GM21390 (cell line): ENCODE data around the gene G6PC1.

ENCODE experiments used
- ATAC-seq: cut with Tn5 transposase; IDR thresholded peaks from one replicate; pipeline ENCODE4 v1.9.1; 2021; ENCODE audit not compliant: unreplicated experiment

G6PC1 gene

GRCh38 chr17:42937712-42938596 lies 37.4 kb downstream of the G6PC1 start:
- no peak for ATAC-seq

- no peak for ATAC-seq
Observed at GRCh38 chr17:42944211-42944610, 43.6 kb downstream of the G6PC1 start.

- no peak for ATAC-seq
Observed at GRCh38 chr17:42946812-42947211, 46.2 kb downstream of the G6PC1 start.

DNA sequence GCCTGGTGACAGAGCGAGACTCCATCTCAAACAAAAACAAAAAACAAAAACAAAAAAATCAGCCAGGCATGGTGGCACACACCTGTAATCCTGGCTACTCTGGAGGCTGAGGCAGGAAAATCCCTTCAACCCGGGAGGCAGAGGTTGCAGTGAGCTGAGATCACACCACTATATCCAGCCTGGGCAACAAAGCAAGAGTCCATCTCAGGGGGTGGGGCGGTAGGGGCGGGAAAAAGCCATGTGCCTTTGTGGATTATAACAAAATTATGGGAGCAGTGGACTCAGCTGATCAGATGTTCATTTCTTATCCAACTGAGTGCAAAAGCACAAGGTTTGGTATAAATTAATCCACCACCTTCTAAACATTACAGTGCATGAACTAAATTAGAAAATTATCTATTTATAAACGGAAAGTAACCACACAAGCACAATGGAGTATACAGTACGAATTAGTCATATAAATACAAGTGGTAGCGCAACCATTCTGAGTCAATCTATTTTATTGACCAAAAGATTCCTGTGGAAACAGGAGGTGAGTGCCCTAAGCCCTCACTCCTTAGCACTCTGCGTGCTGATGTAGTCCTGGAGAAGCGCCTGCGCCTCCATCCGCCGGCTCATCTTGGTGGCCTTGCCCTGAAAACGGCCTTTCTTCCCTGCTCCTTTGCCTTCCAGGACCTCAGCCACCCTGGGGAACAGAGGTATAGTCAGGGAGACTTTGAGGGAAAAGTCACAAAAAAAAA lies 49.6 kb downstream of the G6PC1 start:
- ATAC-seq, result no peak
